Endothelial cell of umbilical vein (primary cell): Measurements from ENCODE around the gene PHF2.

Experiments used
- CTCF ChIP-seq, 2 donors: IDR thresholded peaks; 1 replicate in 1 of 2; 2 replicates in 1 of 2; pipeline ENCODE4 v1.5.1; 2011; ENCODE audit warnings: low read length in 2 of 2, mild to moderate bottlenecking in 2 of 2, moderate library complexity in 2 of 2, control low read depth in 1 of 2, inconsistent platforms in 1 of 2, low read depth in 1 of 2; ENCODE audit not compliant: insufficient read depth in 1 of 2; ENCODE audit errors: extremely low read depth in 1 of 2
- EZH2 ChIP-seq: IDR thresholded peaks from 2 replicates; pipeline ENCODE4 v1.6.1; 2012; ENCODE audit warnings: borderline replicate concordance, low read depth, mild to moderate bottlenecking, moderate library complexity, low read length, inconsistent platforms; ENCODE audit not compliant: severe bottlenecking
- JUN ChIP-seq: IDR thresholded peaks from 2 replicates; pipeline ENCODE4 v1.6.1; 2011; ENCODE audit warnings: borderline replicate concordance, low read depth; ENCODE audit not compliant: insufficient read length, insufficient read depth
- POLR2A ChIP-seq: IDR thresholded peaks from 2 replicates; pipeline ENCODE4 v1.6.1; 2012; ENCODE audit warnings: low read depth, mild to moderate bottlenecking, control low read depth, low read length
- POLR2AphosphoS5 ChIP-seq: IDR thresholded peaks from 2 replicates; pipeline ENCODE4 v1.6.1; 2012; ENCODE audit warnings: low read depth, mild to moderate bottlenecking, control low read depth, low read length, moderate library complexity; ENCODE audit not compliant: insufficient read depth

- TF ChIP-seq POLR2AphosphoS5, result no peak
- no peak for TF ChIP-seq CTCF (IDR thresholded peaks at IDR 0.05; ENCODE audit: extremely low read depth in 1 of 2, insufficient read depth in 1 of 2, low read depth in 1 of 2, low read length in 2 of 2)
- no peak for TF ChIP-seq POLR2A
- TF ChIP-seq EZH2, result no peak
- TF ChIP-seq JUN, result no peak
Measured at GRCh38 chr9:93541581-93542349, 34.6 kb upstream of the PHF2 start.
